PC-3 (cell line): ENCODE results near the gene STMP1. TPM values are rescaled to one million over a fixed set of nuclear protein-coding genes. Genes with fewer than 3 reads are reported as not detected.

Experiments
- ATAC-seq: fragments of 200-7000 bp; cut with Tn5 transposase; 2 replicates; pipeline ENCODE4 v1.9.1; 2020; ENCODE audit warnings: mild to moderate bottlenecking, moderate library complexity
- BruUV-seq: library from RNA; stranded (reverse); fragments of 400-500 nt; replicated peaks from 2 replicates; lab custom pipeline; 2021; lab: Mats Ljungman, UMichigan
- CTCF ChIA-PET: fragments of 300-600 bp; sonication (Branson Sonifier 250); formaldehyde crosslinking; loops from one replicate; lab custom pipeline; 2022; ENCODE audit warnings: antibody characterized with exemption; lab: Charles Lee
- POLR2A ChIA-PET: fragments of 300-600 bp; sonication (Branson Sonifier 250); formaldehyde crosslinking; loops from one replicate; lab custom pipeline; 2022; ENCODE audit warnings: antibody characterized with exemption; ENCODE audit not compliant: unreplicated experiment; lab: Charles Lee
- DNase-seq: peaks from one replicate; pipeline ENCODE4 v3.0.0-alpha.2; 2015
- H2AFZ ChIP-seq: fragments of 300-600 bp; sonication (generic); 2 replicates; pipeline ENCODE4 v1.6.0; 2016; ENCODE audit warnings: antibody characterized with exemption, low read length
- H3F3A ChIP-seq: fragments of 300-600 bp; sonication (generic); one replicate; pipeline ENCODE4 v1.6.0; 2017; ENCODE audit warnings: antibody characterized with exemption, low read length, control low read depth, mild to moderate bottlenecking; ENCODE audit not compliant: unreplicated experiment
- H3K27ac ChIP-seq: fragments of 300-600 bp; sonication (generic); 2 replicates; pipeline ENCODE4 v1.5.1; 2016; ENCODE audit warnings: mild to moderate bottlenecking, low read length
- H3K27me3 ChIP-seq: fragments of 300-600 bp; sonication (generic); 2 replicates; pipeline ENCODE4 v1.6.1; 2016; ENCODE audit warnings: low read length, mixed read lengths
- H3K36me3 ChIP-seq: fragments of 300-600 bp; sonication (generic); 2 replicates; pipeline ENCODE4 v1.6.1; 2016; ENCODE audit warnings: low read depth, mixed run types, low read length, mixed read lengths
- H3K4me1 ChIP-seq: fragments of 300-600 bp; sonication (generic); 2 replicates; pipeline ENCODE4 v1.5.1; 2016; ENCODE audit warnings: low read length; ENCODE audit not compliant: insufficient read depth
- H3K4me2 ChIP-seq: fragments of 300-600 bp; sonication (generic); 2 replicates; pipeline ENCODE4 v1.6.0; 2016; ENCODE audit warnings: low read length
- H3K4me3 ChIP-seq: fragments of 300-600 bp; sonication (generic); 2 replicates; pipeline ENCODE4 v1.5.1; 2016; ENCODE audit warnings: mild to moderate bottlenecking, low read length, mixed read lengths
- H3K79me2 ChIP-seq: fragments of 300-600 bp; sonication (generic); 2 replicates; pipeline ENCODE4 v1.6.1; 2017; ENCODE audit warnings: low read length, mixed read lengths
- H3K9ac ChIP-seq: fragments of 300-600 bp; sonication (generic); 2 replicates; pipeline ENCODE4 v1.6.0; 2016; ENCODE audit warnings: mild to moderate bottlenecking, low read length
- H3K9me2 ChIP-seq: fragments of 300-600 bp; sonication (generic); replicated peaks from 2 replicates; pipeline ENCODE4 v1.6.1; 2016; ENCODE audit warnings: mixed run types, low read length, mixed read lengths
- H3K9me3 ChIP-seq: fragments of 300-600 bp; sonication (generic); 2 replicates; pipeline ENCODE4 v1.6.1; 2016; ENCODE audit warnings: low read length, mixed read lengths
- H4K20me1 ChIP-seq: fragments of 300-600 bp; sonication (generic); 2 replicates; pipeline ENCODE4 v1.6.1; 2016; ENCODE audit warnings: low read length, mixed read lengths
- EZH2 ChIP-seq: fragments of 300-600 bp; sonication (generic); IDR thresholded peaks from one replicate; pipeline ENCODE4 v1.6.1; 2017; ENCODE audit warnings: antibody characterized with exemption, mild to moderate bottlenecking, low read length; ENCODE audit not compliant: unreplicated experiment
- EZH2phosphoT487 ChIP-seq: fragments of 300-600 bp; sonication (generic); IDR thresholded peaks from 2 replicates; pipeline ENCODE4 v1.6.1; 2018; ENCODE audit warnings: mild to moderate bottlenecking, antibody characterized with exemption, low read length, borderline replicate concordance
- intact Hi-C: fragments of 100-400 bp; cut with micrococcal nuclease; formaldehyde crosslinking; loops from 2 replicates; pipeline ENCODE4 v1.9.0; 2023
- total RNA-seq: library from RNA; depleted of rRNA; stranded (reverse); fragments of >200 nt; gene quantifications from 2 replicates; pipeline ENCODE4 v1.2.3, GENCODE V29; 2014
- TF ChIP-seq, protein P1 (sequence below): fragments of 300-600 bp; sonication (generic); conservative IDR thresholded peaks from 2 replicates; pipeline ENCODE4 v1.5.1; 2017; ENCODE audit warnings: antibody characterized with exemption, low read depth, mild to moderate bottlenecking, low read length

STMP1 gene
- total RNA-seq, 1 experiment from 2014 or later, result 8.8 TPM

DNA sequence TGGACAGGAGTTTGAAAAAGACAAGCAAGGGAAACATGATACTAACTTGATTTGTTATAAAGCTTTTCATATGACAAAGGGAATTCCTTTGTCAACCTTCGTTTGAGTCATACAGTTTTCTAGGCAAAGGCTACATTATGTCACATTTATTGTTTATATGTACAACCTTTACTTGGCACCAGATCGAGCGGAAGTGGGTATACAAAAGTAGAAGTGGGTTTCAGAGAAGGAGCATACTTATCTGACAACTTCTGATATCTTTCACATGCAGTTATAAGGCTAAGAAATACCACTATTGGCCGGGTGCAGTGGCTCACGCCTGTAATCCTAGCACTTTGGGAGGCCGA is 11.0 kb downstream of the STMP1 start:
- Histone ChIP-seq H3K9ac (0 out of 2 replicates have a peak overlapping the region, but pooled peaks have one; percentile 7), H3K79me2 (peaks cover 47% of the 10 kb centered on the region), H2AFZ (no peak overlapping the region), H4K20me1 (peaks cover 7% of the 10 kb centered on the region; the same call in 1 of the 2 replicates), H3K9me3 (no peaks in the 10 kb centered on the region), H3F3A (no peaks in the 10 kb centered on the region), H3K4me1 (peaks cover 33% of the 10 kb centered on the region), H3K4me3 (peak overlapping the region; percentile 19; the same call in 1 of the 2 replicates), H3K27me3 (no peaks in the 10 kb centered on the region), H3K36me3 (peaks cover 9% of the 10 kb centered on the region), H3K27ac (peak overlapping the region; percentile 57), H3K9me2 (no peaks in the 10 kb centered on the region), H3K4me2 (peak overlapping the region; percentile 25)
- ChIA-PET POLR2A (interaction anchor here (0.9 kb wide), 1 partner anchor 124 kb away, joined by 6 read pairs; no protein-coding TSS in a partner anchor), CTCF (interaction anchor here (0.7 to 1.4 kb wide), 3 partner anchors 41 to 124 kb away, joined by 4 to 9 read pairs (median 6); no protein-coding TSS in a partner anchor)
- DNase-seq (peak; percentile 76), ATAC-seq (peak; percentile 72)
- BruUV-seq, result no TSS peak
- intact Hi-C loops, result loop anchor here (1.0 to 5.0 kb wide), 6 partner anchors 41 to 1919 kb away; no protein-coding TSS in a partner anchor
- TF ChIP-seq EZH2 (no peak), EZH2phosphoT487 (no peak)
- TF ChIP-seq, protein P1, sequence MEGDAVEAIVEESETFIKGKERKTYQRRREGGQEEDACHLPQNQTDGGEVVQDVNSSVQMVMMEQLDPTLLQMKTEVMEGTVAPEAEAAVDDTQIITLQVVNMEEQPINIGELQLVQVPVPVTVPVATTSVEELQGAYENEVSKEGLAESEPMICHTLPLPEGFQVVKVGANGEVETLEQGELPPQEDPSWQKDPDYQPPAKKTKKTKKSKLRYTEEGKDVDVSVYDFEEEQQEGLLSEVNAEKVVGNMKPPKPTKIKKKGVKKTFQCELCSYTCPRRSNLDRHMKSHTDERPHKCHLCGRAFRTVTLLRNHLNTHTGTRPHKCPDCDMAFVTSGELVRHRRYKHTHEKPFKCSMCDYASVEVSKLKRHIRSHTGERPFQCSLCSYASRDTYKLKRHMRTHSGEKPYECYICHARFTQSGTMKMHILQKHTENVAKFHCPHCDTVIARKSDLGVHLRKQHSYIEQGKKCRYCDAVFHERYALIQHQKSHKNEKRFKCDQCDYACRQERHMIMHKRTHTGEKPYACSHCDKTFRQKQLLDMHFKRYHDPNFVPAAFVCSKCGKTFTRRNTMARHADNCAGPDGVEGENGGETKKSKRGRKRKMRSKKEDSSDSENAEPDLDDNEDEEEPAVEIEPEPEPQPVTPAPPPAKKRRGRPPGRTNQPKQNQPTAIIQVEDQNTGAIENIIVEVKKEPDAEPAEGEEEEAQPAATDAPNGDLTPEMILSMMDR, result no peak

- H2AFZ ChIP-seq, result no peak overlapping the region
- no peaks in the 10 kb centered on the region for H3K9me3 ChIP-seq
- no peaks in the 10 kb centered on the region for H3K27me3 ChIP-seq
- H3K36me3 ChIP-seq, result peaks cover 9% of the 10 kb centered on the region
- H4K20me1 ChIP-seq, result no peaks in the 10 kb centered on the region
- ATAC-seq (peak; percentile 94), DNase-seq (peak; percentile 90)
- CTCF ChIA-PET, result no interaction called here
- BruUV-seq, result no TSS peak
- H3K4me3 ChIP-seq, result peak overlapping the region; percentile 5; the same call in 1 of the 2 replicates
- H3K4me2 ChIP-seq, result peak overlapping the region; percentile 52
- H3K79me2 ChIP-seq, result peaks cover 7% of the 10 kb centered on the region; the same call in 1 of the 2 replicates
- TF ChIP-seq EZH2 (no peak), EZH2phosphoT487 (no peak)
- TF ChIP-seq, protein P1, result no peak
- POLR2A ChIA-PET, result no interaction called here
- peak overlapping the region; percentile 28 for H3K27ac ChIP-seq
- no peaks in the 10 kb centered on the region for H3K9me2 ChIP-seq
- no peaks in the 10 kb centered on the region for H3F3A ChIP-seq
- H3K4me1 ChIP-seq, result peaks cover 26% of the 10 kb centered on the region
- H3K9ac ChIP-seq, result no peak overlapping the region
- intact Hi-C loops, result loop anchor here (2.0 kb wide), 1 partner anchor 38 kb away; no protein-coding TSS in a partner anchor
These were observed 16.6 kb downstream of the STMP1 start for GRCh38 chr7:135678612-135679575.
